ENCODE data around the gene LDLRAD3.

LDLRAD3 gene

DNA sequence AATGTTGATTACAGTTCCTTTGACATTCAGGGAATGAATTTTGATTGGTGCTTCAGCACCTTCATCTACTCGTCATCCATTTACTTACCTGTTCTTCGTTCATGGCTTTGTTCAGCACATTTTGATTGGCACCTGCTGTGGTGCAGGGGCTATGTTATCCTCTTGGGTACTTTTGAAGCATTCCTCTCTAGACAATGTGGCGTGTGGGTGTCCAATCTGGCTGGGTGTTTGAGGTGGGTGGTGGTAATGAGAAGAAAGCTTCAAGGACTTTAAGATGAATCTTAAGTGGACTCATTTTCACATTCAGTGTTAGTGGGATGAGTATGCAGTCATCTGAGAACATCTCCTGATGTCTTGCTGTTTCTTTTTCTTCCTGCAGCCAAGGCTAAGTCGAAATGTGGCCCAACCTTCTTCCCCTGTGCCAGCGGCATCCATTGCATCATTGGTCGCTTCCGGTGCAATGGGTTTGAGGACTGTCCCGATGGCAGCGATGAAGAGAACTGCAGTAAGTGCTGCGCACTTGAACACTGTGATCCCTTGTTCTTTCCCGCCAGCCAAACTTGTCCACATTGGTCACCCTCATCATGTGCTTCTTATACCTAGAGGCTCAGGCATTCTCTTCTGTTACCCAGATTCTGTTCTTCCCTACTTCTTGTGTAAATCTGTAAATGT lies 137.5 kb downstream of the LDLRAD3 start:
- no peak for DNase-seq

DNA sequence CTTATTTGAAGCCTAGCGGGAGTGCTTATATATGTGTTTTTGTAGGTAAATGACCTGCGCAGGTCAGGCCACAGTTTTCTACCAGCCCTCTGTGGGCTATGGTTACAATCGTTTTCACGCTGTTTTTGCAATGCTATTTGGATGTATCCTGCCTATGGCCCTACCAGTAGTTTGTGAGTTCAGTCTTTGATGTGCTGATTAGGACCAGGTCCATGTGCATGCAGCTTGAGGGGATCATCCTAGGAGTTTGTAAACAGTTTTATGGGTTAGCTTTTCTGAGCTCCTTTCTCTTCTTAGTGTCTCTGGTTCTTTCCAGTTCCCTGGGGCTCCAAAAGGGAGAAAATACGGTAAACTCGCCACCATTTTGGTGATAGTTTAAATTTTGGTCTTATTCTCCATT lies 142.5 kb downstream of the LDLRAD3 start:
- DNase-seq = no peak

DNA sequence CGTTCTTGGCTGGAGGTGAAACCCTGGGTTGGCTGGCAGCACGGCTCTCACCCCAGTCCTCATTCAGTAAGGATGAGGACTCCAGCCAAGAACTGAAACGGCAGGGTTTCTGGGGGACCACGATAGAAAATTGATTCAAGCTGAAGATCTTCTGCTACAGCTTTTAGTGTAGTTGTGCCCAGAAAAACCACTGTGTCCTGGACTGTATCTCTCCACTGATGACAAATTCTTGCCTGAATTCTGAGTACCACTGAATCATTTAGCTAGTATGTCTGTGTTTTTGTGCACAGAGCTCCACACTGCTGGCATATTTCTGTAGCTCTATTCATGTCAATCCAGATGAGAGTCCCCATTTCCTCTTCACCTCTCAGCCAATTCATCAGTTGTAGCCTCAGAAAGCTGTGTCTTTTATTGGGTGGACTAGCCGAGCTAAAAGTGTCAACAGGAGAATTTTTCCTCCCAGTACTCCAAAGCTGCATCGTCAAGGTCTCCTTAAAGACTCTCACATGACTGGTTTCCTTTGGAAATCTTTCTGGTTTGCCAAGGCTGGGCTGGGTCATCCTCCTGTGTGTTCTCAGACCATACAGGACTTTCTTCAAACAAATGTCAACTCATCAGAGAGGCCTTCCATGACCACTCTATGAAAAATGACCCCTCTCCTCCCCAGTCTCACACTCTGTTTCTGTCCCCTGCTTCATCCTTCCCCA lies 144.6 kb downstream of the LDLRAD3 start:
- DNase-seq = no peak

- DNase-seq = no peak
Observed at GRCh38 chr11:36089920-36090319, 146.1 kb downstream of the LDLRAD3 start.

GRCh38 chr11:36090356-36091109 lies 146.7 kb downstream of the LDLRAD3 start:
- no peak for DNase-seq

- DNase-seq = no peak
Observed at GRCh38 chr11:36091256-36091811, 147.5 kb downstream of the LDLRAD3 start.

DNA sequence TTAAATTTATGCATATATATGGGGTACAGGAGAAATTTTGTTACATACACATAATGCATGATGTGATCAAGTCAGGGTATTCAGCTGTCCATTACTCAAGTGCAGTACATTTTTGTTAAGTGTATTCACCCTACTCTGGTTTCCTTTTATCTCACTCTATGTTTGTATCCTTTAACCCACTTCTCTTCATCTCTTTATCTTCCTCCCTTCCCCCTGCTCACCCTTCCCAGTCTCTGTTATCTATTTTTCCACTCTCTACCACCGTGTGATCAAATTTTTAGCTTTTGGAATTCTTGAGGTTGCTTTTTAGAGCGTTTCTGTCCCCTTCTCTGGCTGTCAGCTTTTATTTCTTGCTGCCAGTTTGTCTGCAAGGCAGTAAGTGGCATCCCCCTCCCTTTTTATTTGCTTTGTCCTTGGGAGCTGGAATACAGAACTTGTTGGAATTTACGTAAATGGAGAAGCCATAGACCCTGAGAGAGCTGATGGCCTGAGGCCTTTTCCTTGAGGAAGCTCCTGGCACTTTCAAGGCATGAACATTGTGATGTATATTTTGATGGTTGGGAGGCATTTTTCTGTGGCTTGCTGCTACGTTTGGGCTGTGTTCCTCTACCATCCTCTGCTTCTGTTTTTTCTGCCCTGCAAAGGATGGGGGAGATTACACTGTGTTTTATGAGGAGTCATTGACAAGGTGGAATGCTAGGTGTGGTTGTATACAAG lies 148.6 kb downstream of the LDLRAD3 start:
- DNase-seq = no peak

GRCh38 chr11:36093548-36093947 lies 149.7 kb downstream of the LDLRAD3 start:
- no peak for DNase-seq

DNA sequence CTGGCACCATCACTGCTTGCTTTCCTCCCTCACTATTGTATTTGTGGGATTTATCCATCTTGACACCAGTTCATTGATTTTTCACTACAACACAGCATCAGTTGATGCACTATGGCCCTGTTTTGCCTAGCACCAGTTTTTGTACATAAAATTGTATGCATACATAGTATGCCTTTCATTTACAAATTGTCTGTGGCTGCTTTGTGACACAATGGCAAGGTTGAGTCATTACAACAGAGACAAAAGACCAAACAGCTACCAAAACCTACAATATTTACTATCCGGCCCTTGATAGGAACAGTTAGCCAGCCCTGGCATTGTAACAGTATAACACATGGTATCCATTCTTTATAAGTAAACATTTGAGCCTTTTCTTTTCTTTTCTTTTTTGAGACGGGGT lies 150.3 kb downstream of the LDLRAD3 start:
- no peak for DNase-seq

- no peak for DNase-seq
Observed at GRCh38 chr11:36095716-36096115, 151.9 kb downstream of the LDLRAD3 start.

DNA sequence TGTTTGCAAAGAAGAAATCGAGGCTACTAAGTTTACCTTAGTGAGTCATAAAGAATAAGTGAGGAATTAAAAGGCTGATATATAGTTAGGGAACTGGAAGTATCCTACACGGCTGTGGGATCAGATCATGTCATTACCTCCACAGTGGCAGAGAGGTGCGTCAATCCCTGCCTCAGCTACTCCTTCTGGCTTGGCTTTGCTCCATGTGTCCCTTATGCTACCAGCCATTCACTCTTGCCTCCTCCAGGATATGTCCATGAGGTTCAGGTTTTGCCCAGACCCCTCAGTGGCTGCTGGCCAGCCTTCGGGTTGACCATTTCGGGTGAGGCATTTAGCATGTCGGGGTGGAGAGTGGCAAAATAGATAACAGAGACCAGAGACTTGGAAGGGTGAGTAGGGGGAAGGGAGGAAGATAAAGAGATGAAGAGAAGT lies 153.4 kb downstream of the LDLRAD3 start:
- no peak for DNase-seq

GRCh38 chr11:36098087-36098486 lies 154.2 kb downstream of the LDLRAD3 start:
- DNase-seq = no peak

GRCh38 chr11:36098853-36099375 lies 155.1 kb downstream of the LDLRAD3 start:
- DNase-seq = no peak

DNA sequence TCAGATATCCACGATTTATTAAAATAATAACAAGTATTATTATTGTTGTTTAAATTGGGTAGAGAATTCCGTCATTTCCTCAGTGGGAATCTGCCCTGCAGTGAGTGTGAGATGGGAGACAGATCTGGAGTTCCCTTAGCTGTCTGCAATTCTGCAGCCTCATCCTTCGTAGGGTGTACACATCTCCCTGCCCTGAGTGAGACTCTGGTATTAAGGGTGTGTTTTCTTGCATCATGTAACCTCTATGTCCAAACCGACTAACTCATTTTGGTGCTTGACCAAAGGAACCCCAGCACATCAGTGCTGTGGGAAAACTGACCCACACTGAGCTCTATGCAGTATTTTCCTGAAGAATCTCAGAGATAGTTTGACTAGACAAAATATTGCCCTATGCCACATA lies 157.6 kb downstream of the LDLRAD3 start:
- no peak for DNase-seq

DNA sequence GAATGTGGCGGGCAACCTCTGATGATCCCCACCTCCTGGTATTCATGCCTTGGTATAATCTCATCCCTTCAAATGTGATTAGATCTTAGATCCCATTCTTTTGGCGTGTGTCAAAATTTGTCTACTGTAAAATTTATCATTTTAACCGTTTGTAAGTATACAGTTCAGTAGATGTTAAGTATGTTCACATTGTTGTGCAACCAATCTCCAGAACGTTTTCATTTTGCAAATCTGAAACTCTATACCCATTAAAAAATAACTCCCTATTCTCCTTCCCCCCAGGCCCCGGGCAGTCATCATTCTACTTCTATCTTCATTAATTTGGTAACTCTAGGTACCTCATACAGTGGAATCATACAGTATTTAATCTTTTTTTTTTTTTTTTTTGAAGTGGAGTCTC lies 159.0 kb downstream of the LDLRAD3 start:
- DNase-seq = no peak

DNA sequence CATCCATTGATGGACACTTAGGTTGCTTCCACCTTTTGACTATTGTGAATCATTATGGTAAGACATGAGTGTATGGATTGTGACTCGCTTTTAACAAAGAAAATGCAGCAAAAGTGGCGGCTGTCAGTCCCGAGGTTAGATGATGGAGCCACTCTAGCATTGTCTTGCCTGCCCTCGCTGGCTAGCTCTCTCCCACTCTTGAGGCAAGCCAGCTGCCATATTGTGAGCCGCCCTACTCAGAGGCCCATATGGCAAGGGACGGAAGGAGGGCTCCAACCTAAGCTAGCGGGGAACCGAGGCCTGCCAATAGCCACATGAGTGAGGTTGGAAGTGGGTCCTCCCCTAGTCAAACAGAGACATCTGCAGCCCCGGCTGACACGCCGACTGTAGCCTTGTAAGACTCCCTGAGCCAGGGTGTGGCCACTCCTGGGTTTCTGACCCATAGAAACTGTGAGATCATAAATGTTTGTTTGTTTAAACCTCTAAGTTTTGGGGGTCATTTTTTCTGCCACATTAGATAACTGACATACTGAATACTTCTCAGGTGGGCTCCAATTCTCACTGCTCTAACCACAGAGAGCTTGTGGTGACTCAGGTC lies 160.2 kb downstream of the LDLRAD3 start:
- no peak for DNase-seq

DNA sequence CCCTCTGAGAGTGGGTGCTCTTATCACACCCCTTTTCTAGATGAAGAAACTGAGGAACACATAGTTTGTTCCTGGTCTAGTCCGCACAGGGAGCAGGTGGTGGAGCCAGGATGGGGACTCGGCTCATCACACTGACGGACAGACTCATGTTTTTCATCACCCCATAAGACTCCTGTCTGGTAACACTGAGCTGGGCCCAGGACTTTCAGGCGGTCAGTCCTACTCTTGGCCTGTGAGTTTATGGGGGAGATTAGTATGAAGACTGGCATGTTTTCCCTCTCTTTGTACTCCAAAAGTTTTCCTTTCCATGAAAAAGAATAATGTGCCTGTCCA lies 160.8 kb downstream of the LDLRAD3 start:
- DNase-seq = no peak

GRCh38 chr11:36105743-36106581 lies 162.1 kb downstream of the LDLRAD3 start:
- no peak for DNase-seq

DNA sequence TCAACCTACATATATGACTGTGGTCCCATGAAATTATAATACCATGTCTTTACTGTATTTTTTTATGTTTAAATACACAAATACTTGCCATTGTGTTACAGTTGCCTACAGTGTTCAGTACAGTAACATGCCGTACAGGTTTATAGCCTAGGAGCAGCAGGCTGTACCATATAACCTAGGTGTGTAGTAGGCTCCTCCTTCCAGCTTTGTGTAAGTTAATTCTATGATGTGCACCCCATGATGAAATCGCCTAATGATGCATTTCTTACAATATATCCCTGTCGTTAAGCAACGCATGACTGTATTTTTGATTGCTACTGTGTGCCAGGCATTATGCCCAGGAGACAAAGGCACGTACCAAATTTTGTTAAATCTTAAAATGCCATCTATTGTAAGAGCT lies 163.7 kb downstream of the LDLRAD3 start:
- no peak for DNase-seq

DNA sequence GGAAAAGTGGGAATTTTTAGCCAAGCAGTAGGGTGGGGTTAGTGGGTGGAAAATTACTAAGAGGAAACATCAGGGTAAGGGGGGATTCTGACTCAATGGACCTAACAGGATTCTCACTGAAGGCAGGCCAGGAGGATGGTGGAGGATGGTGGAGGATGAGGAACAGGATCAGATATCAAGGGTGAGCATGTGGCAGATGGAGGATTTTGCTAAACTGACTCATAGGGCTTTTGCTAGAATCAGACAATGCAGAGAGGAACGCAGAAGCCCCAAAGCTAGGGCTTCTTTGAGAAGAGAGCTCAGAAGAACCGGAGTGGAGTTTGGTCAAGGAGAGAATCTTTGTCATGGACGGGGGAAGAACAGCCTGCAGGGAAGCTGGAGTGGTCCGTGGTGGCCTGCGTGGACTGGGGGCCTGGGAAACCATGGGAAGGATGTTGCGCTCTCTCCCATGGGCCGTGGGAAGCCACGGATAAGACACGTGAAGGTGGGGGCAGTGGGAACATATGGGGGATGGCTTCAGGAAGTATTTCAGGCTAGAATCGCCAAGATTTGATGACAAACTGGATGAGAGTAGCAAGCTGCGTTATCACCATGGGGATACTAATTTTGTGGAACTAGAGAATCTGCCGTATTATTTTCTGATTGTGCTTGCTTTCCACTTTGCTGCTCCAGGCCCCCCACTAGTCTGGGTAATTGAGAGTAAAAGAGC lies 165.2 kb downstream of the LDLRAD3 start:
- no peak for DNase-seq

DNA sequence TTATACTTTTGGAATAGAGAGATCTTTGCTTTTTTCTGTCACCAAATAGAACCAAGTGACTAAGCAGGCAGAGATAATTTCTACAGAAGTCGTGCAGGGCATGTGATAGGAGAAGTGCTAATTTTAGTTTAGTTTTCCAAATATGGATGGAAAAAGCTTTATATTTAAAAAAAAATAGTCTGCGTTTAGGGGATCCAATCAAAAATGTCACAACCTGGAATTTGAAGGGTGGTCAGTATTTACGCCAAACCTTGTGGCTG lies 165.7 kb downstream of the LDLRAD3 start:
- DNase-seq = no peak
